ENCODE measurements around the gene GAMT.

GAMT gene

GRCh38 chr19:1362387-1363257, 38.7 kb downstream of the GAMT start:
- DNase-seq: no peak

GRCh38 chr19:1361601-1362386, 39.5 kb downstream of the GAMT start:
- no peak for DNase-seq

GRCh38 chr19:1360818-1361461, 40.4 kb downstream of the GAMT start:
- DNase-seq: no peak

- no peak for DNase-seq
Observed at GRCh38 chr19:1360126-1360817, 41.1 kb downstream of the GAMT start.

GRCh38 chr19:1357531-1358109, 43.7 kb downstream of the GAMT start:
- DNase-seq: no peak

- no peak for DNase-seq
Observed at GRCh38 chr19:1356508-1356865, 44.9 kb downstream of the GAMT start.

- peak; percentile 2 for DNase-seq
Observed at GRCh38 chr19:1355568-1356507, 45.5 kb downstream of the GAMT start.

- no peak for DNase-seq
Observed at GRCh38 chr19:1354970-1355567, 46.3 kb downstream of the GAMT start.

- no peak for DNase-seq
Observed at GRCh38 chr19:1353144-1353543, 48.2 kb downstream of the GAMT start.

GRCh38 chr19:1351381-1351851, 49.9 kb downstream of the GAMT start:
- DNase-seq: no peak

- no peak for DNase-seq
Observed at GRCh38 chr19:1350867-1351266, 50.5 kb downstream of the GAMT start.

GRCh38 chr19:1349211-1349610, 52.1 kb downstream of the GAMT start:
- DNase-seq: no peak
